ENCODE data around the gene TSPAN4.

DNA sequence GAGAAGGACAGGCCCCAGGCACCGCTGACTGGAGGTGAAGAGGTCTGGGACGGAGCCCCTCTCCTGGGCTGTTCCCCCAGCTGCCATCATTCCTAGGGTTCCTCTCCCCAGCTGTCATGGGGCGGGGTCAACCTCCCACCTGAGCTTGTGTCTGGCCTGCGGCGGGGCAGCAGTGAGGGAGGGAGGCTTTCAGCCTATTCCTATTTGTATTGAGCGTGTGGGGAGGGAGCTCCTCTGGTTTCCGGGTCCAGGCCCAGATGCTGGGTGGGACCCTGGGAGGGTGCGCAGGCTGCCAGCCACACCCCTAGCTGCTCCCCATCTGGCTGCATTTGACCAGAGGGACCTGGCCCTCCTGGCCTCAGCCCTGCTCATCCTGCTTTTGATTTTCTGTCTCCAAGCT is 13.7 kb downstream of the TSPAN4 start:
- TF ChIP-seq, protein P1, sequence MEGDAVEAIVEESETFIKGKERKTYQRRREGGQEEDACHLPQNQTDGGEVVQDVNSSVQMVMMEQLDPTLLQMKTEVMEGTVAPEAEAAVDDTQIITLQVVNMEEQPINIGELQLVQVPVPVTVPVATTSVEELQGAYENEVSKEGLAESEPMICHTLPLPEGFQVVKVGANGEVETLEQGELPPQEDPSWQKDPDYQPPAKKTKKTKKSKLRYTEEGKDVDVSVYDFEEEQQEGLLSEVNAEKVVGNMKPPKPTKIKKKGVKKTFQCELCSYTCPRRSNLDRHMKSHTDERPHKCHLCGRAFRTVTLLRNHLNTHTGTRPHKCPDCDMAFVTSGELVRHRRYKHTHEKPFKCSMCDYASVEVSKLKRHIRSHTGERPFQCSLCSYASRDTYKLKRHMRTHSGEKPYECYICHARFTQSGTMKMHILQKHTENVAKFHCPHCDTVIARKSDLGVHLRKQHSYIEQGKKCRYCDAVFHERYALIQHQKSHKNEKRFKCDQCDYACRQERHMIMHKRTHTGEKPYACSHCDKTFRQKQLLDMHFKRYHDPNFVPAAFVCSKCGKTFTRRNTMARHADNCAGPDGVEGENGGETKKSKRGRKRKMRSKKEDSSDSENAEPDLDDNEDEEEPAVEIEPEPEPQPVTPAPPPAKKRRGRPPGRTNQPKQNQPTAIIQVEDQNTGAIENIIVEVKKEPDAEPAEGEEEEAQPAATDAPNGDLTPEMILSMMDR (IDR thresholded peaks at IDR 0.05), result no peak
- TF ChIP-seq POLR2A (IDR thresholded peaks at IDR 0.05), result no peak

All from lower leg skin (tissue), 3 donors.